ENCODE results near the gene DYSF.

DYSF gene

GRCh38 chr2:71477231-71477691, 23.9 kb downstream of the DYSF start:
- DNase-seq (ENCODE audit: low spot score) = no peak
- TF ChIP-seq, protein P1, sequence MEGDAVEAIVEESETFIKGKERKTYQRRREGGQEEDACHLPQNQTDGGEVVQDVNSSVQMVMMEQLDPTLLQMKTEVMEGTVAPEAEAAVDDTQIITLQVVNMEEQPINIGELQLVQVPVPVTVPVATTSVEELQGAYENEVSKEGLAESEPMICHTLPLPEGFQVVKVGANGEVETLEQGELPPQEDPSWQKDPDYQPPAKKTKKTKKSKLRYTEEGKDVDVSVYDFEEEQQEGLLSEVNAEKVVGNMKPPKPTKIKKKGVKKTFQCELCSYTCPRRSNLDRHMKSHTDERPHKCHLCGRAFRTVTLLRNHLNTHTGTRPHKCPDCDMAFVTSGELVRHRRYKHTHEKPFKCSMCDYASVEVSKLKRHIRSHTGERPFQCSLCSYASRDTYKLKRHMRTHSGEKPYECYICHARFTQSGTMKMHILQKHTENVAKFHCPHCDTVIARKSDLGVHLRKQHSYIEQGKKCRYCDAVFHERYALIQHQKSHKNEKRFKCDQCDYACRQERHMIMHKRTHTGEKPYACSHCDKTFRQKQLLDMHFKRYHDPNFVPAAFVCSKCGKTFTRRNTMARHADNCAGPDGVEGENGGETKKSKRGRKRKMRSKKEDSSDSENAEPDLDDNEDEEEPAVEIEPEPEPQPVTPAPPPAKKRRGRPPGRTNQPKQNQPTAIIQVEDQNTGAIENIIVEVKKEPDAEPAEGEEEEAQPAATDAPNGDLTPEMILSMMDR (IDR thresholded peaks at IDR 0.05; ENCODE audit: borderline replicate concordance, control extremely low read depth, extremely low read depth, insufficient read depth, missing control alignments) = no peak
- in situ Hi-C loops (cut with MboI; ENCODE audit: low sequenced_read_pairs, unreplicated experiment) = no loop called here

DNA sequence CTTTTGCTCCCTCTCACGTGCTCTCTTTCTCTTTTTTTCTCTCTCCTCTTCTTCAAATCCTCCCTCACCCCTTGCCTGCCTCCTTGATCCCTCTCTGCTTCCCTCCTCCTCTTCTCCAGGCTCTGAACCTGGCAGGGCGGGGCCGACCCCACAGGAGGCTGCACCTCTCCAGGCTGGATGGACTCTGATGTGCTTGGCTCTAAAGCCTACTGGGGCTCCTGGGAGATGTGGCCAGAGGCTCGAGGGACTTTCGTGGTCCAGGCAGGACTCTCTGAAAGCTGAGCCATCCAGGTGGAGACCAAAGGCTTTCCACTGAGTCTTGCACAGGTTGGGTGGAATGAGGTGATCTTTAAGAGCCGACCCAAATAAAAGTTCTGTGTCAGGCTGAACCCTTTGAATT, 25.4 kb downstream of the DYSF start:
- no peak for DNase-seq (ENCODE audit: low spot score)
- in situ Hi-C loops (cut with MboI; ENCODE audit: low sequenced_read_pairs, unreplicated experiment) = no loop called here
- TF ChIP-seq, protein P1 (IDR thresholded peaks at IDR 0.05; ENCODE audit: borderline replicate concordance, control extremely low read depth, extremely low read depth, insufficient read depth, missing control alignments) = no peak

GRCh38 chr2:71479261-71479660, 25.9 kb downstream of the DYSF start:
- in situ Hi-C loops (cut with MboI; ENCODE audit: low sequenced_read_pairs, unreplicated experiment) = no loop called here
- no peak for DNase-seq (ENCODE audit: low spot score)
- TF ChIP-seq, protein P1 (IDR thresholded peaks at IDR 0.05; ENCODE audit: borderline replicate concordance, control extremely low read depth, extremely low read depth, insufficient read depth, missing control alignments) = no peak

- TF ChIP-seq, protein P1 (IDR thresholded peaks at IDR 0.05; ENCODE audit: borderline replicate concordance, control extremely low read depth, extremely low read depth, insufficient read depth, missing control alignments) = no peak
- in situ Hi-C loops (cut with MboI; ENCODE audit: low sequenced_read_pairs, unreplicated experiment) = no loop called here
- no peak for DNase-seq (ENCODE audit: low spot score)
Measured at GRCh38 chr2:71481111-71481510, 27.8 kb downstream of the DYSF start.

GRCh38 chr2:71482055-71482454, 28.7 kb downstream of the DYSF start:
- DNase-seq (ENCODE audit: low spot score) = no peak

GRCh38 chr2:71483246-71483645, 29.9 kb downstream of the DYSF start:
- in situ Hi-C loops (cut with MboI; ENCODE audit: low sequenced_read_pairs, unreplicated experiment) = no loop called here
- TF ChIP-seq, protein P1 (IDR thresholded peaks at IDR 0.05; ENCODE audit: borderline replicate concordance, control extremely low read depth, extremely low read depth, insufficient read depth, missing control alignments) = no peak
- DNase-seq (ENCODE audit: low spot score) = no peak

More at GRCh38 chr2:71482055-71482454, 28.7 kb downstream of the DYSF start:
- TF ChIP-seq, protein P1 (IDR thresholded peaks at IDR 0.05; ENCODE audit: borderline replicate concordance, control extremely low read depth, extremely low read depth, insufficient read depth, missing control alignments) = no peak
- in situ Hi-C loops (cut with MboI; ENCODE audit: low sequenced_read_pairs, unreplicated experiment) = no loop called here

- in situ Hi-C loops (cut with MboI; ENCODE audit: low sequenced_read_pairs, unreplicated experiment) = no loop called here
- no peak for DNase-seq (ENCODE audit: low spot score)
- TF ChIP-seq, protein P1 (IDR thresholded peaks at IDR 0.05; ENCODE audit: borderline replicate concordance, control extremely low read depth, extremely low read depth, insufficient read depth, missing control alignments) = no peak
Measured at GRCh38 chr2:71484354-71484753, 31.0 kb downstream of the DYSF start.

Data from GM13976 (cell line).